CD4-positive, alpha-beta T cell treated with Interleukin-4 for 4 hours (primary cell): ENCODE measurements around the gene RBMS1.
"Not testable (repeated sequence)": the region's sequence is repeated elsewhere in the genome, so short reads cannot be mapped to it uniquely, and the experiment has no call there.

Source experiments
- DNase-seq: peaks from one replicate; pipeline ENCODE4 v3.0.0-alpha.2; 2020

The RBMS1 gene

GRCh38 chr2:160501370-160501769, 7.8 kb upstream of the RBMS1 start:
- DNase-seq: no peak

- no peak for DNase-seq
These were observed 6.3 kb upstream of the RBMS1 start for GRCh38 chr2:160499865-160500264.

- DNase-seq: no peak
These were observed 4.5 kb upstream of the RBMS1 start for GRCh38 chr2:160498137-160498536.

- no peak for DNase-seq
These were observed 616 bp upstream of the RBMS1 start for GRCh38 chr2:160494201-160494644.

- DNase-seq: peak; percentile 54
These were observed 993 bp downstream of the RBMS1 start for GRCh38 chr2:160492401-160493226.

- no peak for DNase-seq
These were observed 1.7 kb downstream of the RBMS1 start for GRCh38 chr2:160491911-160492371.

GRCh38 chr2:160490733-160491685, 2.6 kb downstream of the RBMS1 start:
- no peak for DNase-seq

GRCh38 chr2:160489111-160489510, 4.5 kb downstream of the RBMS1 start:
- DNase-seq: peak; percentile 22

GRCh38 chr2:160488289-160488688, 5.3 kb downstream of the RBMS1 start:
- not testable (repeated sequence) for DNase-seq

GRCh38 chr2:160486341-160486740, 7.3 kb downstream of the RBMS1 start:
- DNase-seq: no peak

- DNase-seq: no peak
These were observed 8.6 kb downstream of the RBMS1 start for GRCh38 chr2:160484859-160485520.

- peak; percentile 69 for DNase-seq
These were observed 10.9 kb downstream of the RBMS1 start for GRCh38 chr2:160482673-160483072.

- DNase-seq: no peak
These were observed 14.3 kb downstream of the RBMS1 start for GRCh38 chr2:160479269-160479668.

GRCh38 chr2:160478660-160479059, 14.9 kb downstream of the RBMS1 start:
- DNase-seq: no peak

GRCh38 chr2:160477032-160477431, 16.6 kb downstream of the RBMS1 start:
- DNase-seq: no peak

GRCh38 chr2:160474891-160475787, 18.5 kb downstream of the RBMS1 start:
- no peak for DNase-seq

- DNase-seq: peak; percentile 34
These were observed 19.3 kb downstream of the RBMS1 start for GRCh38 chr2:160474319-160474645.

- no peak for DNase-seq
These were observed 19.9 kb downstream of the RBMS1 start for GRCh38 chr2:160473468-160474318.

GRCh38 chr2:160472839-160473251, 20.8 kb downstream of the RBMS1 start:
- DNase-seq: no peak

- DNase-seq: peak; percentile 39
These were observed 21.7 kb downstream of the RBMS1 start for GRCh38 chr2:160471950-160472349.

- DNase-seq: no peak
These were observed 23.9 kb downstream of the RBMS1 start for GRCh38 chr2:160469621-160470204.
